Measurements from ENCODE around the gene MECP2.

GRCh38 chrX:154093965-154094364 is 3.6 kb downstream of the MECP2 start:
- TF ChIP-seq, protein P1, sequence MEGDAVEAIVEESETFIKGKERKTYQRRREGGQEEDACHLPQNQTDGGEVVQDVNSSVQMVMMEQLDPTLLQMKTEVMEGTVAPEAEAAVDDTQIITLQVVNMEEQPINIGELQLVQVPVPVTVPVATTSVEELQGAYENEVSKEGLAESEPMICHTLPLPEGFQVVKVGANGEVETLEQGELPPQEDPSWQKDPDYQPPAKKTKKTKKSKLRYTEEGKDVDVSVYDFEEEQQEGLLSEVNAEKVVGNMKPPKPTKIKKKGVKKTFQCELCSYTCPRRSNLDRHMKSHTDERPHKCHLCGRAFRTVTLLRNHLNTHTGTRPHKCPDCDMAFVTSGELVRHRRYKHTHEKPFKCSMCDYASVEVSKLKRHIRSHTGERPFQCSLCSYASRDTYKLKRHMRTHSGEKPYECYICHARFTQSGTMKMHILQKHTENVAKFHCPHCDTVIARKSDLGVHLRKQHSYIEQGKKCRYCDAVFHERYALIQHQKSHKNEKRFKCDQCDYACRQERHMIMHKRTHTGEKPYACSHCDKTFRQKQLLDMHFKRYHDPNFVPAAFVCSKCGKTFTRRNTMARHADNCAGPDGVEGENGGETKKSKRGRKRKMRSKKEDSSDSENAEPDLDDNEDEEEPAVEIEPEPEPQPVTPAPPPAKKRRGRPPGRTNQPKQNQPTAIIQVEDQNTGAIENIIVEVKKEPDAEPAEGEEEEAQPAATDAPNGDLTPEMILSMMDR (IDR thresholded peaks at IDR 0.05): no peak
- TF ChIP-seq POLR2A (IDR thresholded peaks at IDR 0.05) (no peak), POLR2AphosphoS5 (IDR thresholded peaks at IDR 0.05) (no peak)

Data from breast epithelium (tissue), 3 donors.